Measurements from ENCODE around the gene ISG20.

DNA sequence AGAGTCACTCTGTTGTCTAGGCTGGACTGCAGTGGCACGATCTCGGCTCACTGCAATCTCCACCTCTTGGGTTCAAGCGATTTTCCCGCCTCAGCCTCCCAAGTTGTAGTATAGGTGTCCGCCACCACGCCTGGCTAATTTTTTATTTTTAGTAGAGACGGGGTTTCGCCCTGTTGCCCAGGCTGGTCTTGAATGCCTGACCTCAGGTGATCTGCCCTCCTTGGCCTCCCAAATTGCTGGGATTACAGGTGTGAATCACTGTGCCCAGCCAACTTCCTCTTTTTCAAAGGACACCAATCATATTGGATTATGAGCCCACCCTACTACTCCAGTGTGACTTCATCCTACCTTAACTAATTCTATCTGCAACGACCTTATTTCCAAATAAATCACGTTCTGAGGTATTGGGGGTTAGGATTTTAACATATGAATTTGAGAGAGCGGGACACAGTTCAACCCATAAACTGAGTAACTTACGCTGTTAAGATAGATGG lies 3.2 kb downstream of the ISG20 start:
- TF ChIP-seq EZH2 (IDR thresholded peaks at IDR 0.05; ENCODE audit: insufficient read depth, poor library complexity, severe bottlenecking) (no peak), EZH2phosphoT487 (IDR thresholded peaks at IDR 0.05; ENCODE audit: insufficient read depth, low read depth) (no peak)

Measured in GM23248 (cell line).